SJCRH30 (cell line): Measurements from ENCODE around the gene SCN1A. TPM values are rescaled to one million over a fixed set of nuclear protein-coding genes. Genes with fewer than 3 reads are reported as not detected.
"Not testable (repeated sequence)": the region's sequence is repeated elsewhere in the genome, so short reads cannot be mapped to it uniquely, and the experiment has no call there.

ENCODE experiments used
- DNase-seq, 2 experiments: peaks; one replicate each; pipeline ENCODE4 v3.0.0-alpha.2; 2015 to 2020
- H3K27ac ChIP-seq: fragments of 250-450 bp; sonication (Bioruptor Pico); 2 replicates; pipeline ENCODE4 v1.5.1; 2020; ENCODE audit warnings: mild to moderate bottlenecking, moderate library complexity
- H3K27me3 ChIP-seq: fragments of 250-450 bp; sonication (Bioruptor Pico); 2 replicates; pipeline ENCODE4 v1.5.1; 2020; ENCODE audit warnings: mild to moderate bottlenecking, moderate library complexity
- H3K36me3 ChIP-seq: fragments of 250-450 bp; sonication (Bioruptor Pico); 2 replicates; pipeline ENCODE4 v1.5.1; 2020; ENCODE audit warnings: mild to moderate bottlenecking, moderate library complexity
- H3K4me1 ChIP-seq: fragments of 250-450 bp; sonication (Bioruptor Pico); 2 replicates; pipeline ENCODE4 v1.5.1; 2020; ENCODE audit warnings: mild to moderate bottlenecking, moderate library complexity
- H3K4me3 ChIP-seq: fragments of 250-450 bp; sonication (Bioruptor Pico); 2 replicates; pipeline ENCODE4 v1.5.1; 2020; ENCODE audit warnings: mild to moderate bottlenecking, moderate library complexity
- H3K9me3 ChIP-seq: fragments of 250-450 bp; sonication (Bioruptor Pico); replicated peaks from 2 replicates; pipeline ENCODE4 v1.5.1; 2020; ENCODE audit warnings: mild to moderate bottlenecking, moderate library complexity
- total RNA-seq: library from RNA; depleted of rRNA; stranded (reverse); fragments of >200 nt; shearing (Covaris generic); gene quantifications from 2 replicates; pipeline ENCODE4 v1.2.3, GENCODE V29; 2014

Gene SCN1A
- total RNA-seq, 1 experiment from 2014 or later = not detected

GRCh38 chr2:166117491-166117890 lies 10.3 kb downstream of the SCN1A start:
- Histone ChIP-seq H3K4me1 (no peaks in the 10 kb centered on the region), H3K4me3 (no peak overlapping the region), H3K27ac (no peak overlapping the region), H3K9me3 (no peaks in the 10 kb centered on the region), H3K36me3 (no peaks in the 10 kb centered on the region), H3K27me3 (no peaks in the 10 kb centered on the region)
- DNase-seq = no peak

GRCh38 chr2:166115589-166115988 lies 12.2 kb downstream of the SCN1A start:
- no peaks in the 10 kb centered on the region for H3K36me3 ChIP-seq
- no peak overlapping the region for H3K27ac ChIP-seq
- no peaks in the 10 kb centered on the region for H3K9me3 ChIP-seq
- no peak overlapping the region for H3K4me3 ChIP-seq
- H3K27me3 ChIP-seq = no peaks in the 10 kb centered on the region
- DNase-seq = no peak
- H3K4me1 ChIP-seq = no peaks in the 10 kb centered on the region

GRCh38 chr2:166112193-166112605 lies 15.6 kb downstream of the SCN1A start:
- no peaks in the 10 kb centered on the region for H3K9me3 ChIP-seq
- H3K4me3 ChIP-seq = no peak overlapping the region
- no peaks in the 10 kb centered on the region for H3K27me3 ChIP-seq
- no peak for DNase-seq
- no peaks in the 10 kb centered on the region for H3K4me1 ChIP-seq
- H3K36me3 ChIP-seq = no peaks in the 10 kb centered on the region
- no peak overlapping the region for H3K27ac ChIP-seq

- H3K27me3 ChIP-seq = no peaks in the 10 kb centered on the region
- H3K4me3 ChIP-seq = no peak overlapping the region
- no peaks in the 10 kb centered on the region for H3K9me3 ChIP-seq
- peak; percentile 9 to 67 for DNase-seq
- no peak overlapping the region for H3K27ac ChIP-seq
- no peaks in the 10 kb centered on the region for H3K4me1 ChIP-seq
- no peaks in the 10 kb centered on the region for H3K36me3 ChIP-seq
Observed at GRCh38 chr2:166106431-166107015, 21.3 kb downstream of the SCN1A start.

GRCh38 chr2:166104773-166105172 lies 23.0 kb downstream of the SCN1A start:
- DNase-seq = no peak
- Histone ChIP-seq H3K9me3 (no peaks in the 10 kb centered on the region), H3K27me3 (no peaks in the 10 kb centered on the region), H3K27ac (no peak overlapping the region), H3K4me3 (no peak overlapping the region), H3K36me3 (no peaks in the 10 kb centered on the region), H3K4me1 (no peaks in the 10 kb centered on the region)

- H3K27me3 ChIP-seq = no peaks in the 10 kb centered on the region
- H3K9me3 ChIP-seq = no peaks in the 10 kb centered on the region
- H3K36me3 ChIP-seq = no peaks in the 10 kb centered on the region
- DNase-seq = no peak
- H3K27ac ChIP-seq = no peak overlapping the region
- H3K4me1 ChIP-seq = no peaks in the 10 kb centered on the region
- no peak overlapping the region for H3K4me3 ChIP-seq
Observed at GRCh38 chr2:166104084-166104483, 23.7 kb downstream of the SCN1A start.

- H3K27me3 ChIP-seq, H3K27ac ChIP-seq, H3K4me3 ChIP-seq, DNase-seq, H3K36me3 ChIP-seq, H3K4me1 ChIP-seq, H3K9me3 ChIP-seq: not testable (repeated sequence)
Observed at GRCh38 chr2:166103277-166103676, 24.5 kb downstream of the SCN1A start.

DNA sequence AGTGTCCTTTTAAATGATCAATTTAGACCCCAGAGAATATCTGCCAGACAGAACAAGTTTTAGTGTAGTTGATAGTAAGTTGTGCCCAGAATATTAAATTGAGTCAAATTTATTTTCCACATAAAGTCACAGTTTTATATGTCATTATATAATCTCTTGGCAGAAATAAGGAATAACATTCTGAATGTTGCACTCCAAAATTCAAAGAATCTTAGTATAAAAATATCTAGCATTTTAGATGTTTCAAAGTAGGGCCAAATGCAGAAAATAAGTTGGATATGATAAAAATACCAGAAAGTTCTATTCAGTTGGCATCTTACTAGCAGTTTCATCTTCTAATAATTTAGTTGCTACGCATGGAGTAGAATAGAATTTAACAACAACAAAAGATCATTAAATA lies 33.5 kb downstream of the SCN1A start:
- no peaks in the 10 kb centered on the region for H3K9me3 ChIP-seq
- H3K36me3 ChIP-seq = no peaks in the 10 kb centered on the region
- no peak for DNase-seq
- H3K4me3 ChIP-seq = no peak overlapping the region
- no peaks in the 10 kb centered on the region for H3K4me1 ChIP-seq
- H3K27ac ChIP-seq = no peak overlapping the region
- no peaks in the 10 kb centered on the region for H3K27me3 ChIP-seq

- DNase-seq = no peak
- Histone ChIP-seq H3K4me1 (no peaks in the 10 kb centered on the region), H3K36me3 (no peaks in the 10 kb centered on the region), H3K27ac (no peak overlapping the region), H3K9me3 (no peaks in the 10 kb centered on the region), H3K27me3 (no peaks in the 10 kb centered on the region), H3K4me3 (no peak overlapping the region)
Observed at GRCh38 chr2:166092889-166093288, 34.9 kb downstream of the SCN1A start.

DNA sequence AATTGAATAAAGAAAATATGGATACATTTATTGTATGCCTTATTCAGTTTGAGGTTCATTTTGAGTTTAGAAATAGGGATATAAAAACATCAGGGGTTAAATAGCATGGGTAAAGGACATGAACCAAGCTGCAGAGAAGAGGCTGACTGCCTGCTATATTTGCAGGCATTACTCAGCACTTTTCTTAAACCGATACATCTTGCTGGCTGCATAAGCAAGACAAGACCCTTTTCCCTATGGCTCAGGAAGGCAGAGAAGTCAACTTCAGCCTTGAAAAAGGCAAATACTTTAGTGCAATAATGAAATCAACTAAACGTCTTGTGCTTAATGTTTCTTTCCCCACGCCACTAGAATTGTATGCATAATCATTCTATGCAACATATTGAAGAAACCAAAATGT lies 36.4 kb downstream of the SCN1A start:
- Histone ChIP-seq H3K36me3 (no peaks in the 10 kb centered on the region), H3K27ac (no peak overlapping the region), H3K27me3 (no peaks in the 10 kb centered on the region), H3K4me1 (peaks cover 5% of the 10 kb centered on the region), H3K4me3 (no peak overlapping the region), H3K9me3 (no peaks in the 10 kb centered on the region)
- no peak for DNase-seq

DNA sequence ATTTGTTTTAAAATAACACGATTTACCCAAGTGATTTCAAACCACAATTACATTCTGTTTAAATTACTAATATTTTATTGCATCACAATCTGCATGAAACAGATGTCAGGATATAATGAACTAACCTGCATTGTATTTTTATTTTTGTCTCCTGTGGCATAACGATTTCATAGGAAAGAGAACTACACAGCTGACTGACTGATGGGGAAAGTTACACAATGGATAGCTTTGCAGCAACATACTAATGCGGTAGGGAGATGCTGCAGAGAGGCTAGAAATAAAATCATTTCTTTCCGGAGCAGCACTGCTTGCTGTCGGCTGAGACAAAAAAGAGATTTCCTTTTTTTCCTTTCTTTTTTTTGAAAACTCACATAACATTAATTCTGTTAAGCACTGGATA lies 36.9 kb downstream of the SCN1A start:
- H3K4me3 ChIP-seq = no peak overlapping the region
- H3K9me3 ChIP-seq = no peaks in the 10 kb centered on the region
- no peak for DNase-seq
- H3K4me1 ChIP-seq = peaks cover 10% of the 10 kb centered on the region
- no peaks in the 10 kb centered on the region for H3K36me3 ChIP-seq
- H3K27ac ChIP-seq = no peak overlapping the region
- H3K27me3 ChIP-seq = no peaks in the 10 kb centered on the region

- Histone ChIP-seq H3K36me3 (no peaks in the 10 kb centered on the region), H3K27ac (no peak overlapping the region), H3K4me3 (no peak overlapping the region), H3K27me3 (no peaks in the 10 kb centered on the region), H3K9me3 (no peaks in the 10 kb centered on the region), H3K4me1 (peaks cover 16% of the 10 kb centered on the region)
- no peak for DNase-seq
Observed at GRCh38 chr2:166090346-166090745, 37.5 kb downstream of the SCN1A start.

DNA sequence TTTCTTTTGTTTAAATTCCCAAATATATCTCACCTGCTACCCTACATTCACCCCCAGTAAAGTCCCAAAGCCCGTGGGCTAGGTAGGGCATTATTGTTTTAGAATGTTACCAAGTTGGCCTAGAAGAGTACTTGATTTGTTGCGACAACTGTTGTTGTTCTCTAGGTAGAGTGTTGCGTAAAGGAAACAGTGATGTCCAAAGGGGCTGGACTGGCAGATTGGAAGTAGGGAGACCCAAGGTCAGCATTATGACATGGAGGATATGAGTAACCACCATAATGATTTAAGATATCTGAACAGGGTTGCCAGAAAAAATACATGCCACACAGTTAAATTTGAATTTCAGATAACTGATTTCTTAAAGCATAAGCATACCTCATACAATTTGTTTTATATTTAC lies 39.2 kb downstream of the SCN1A start:
- Histone ChIP-seq H3K4me1 (peaks cover 23% of the 10 kb centered on the region), H3K9me3 (no peaks in the 10 kb centered on the region), H3K4me3 (no peak overlapping the region), H3K27me3 (no peaks in the 10 kb centered on the region), H3K36me3 (no peaks in the 10 kb centered on the region), H3K27ac (no peak overlapping the region)
- no peak for DNase-seq

DNA sequence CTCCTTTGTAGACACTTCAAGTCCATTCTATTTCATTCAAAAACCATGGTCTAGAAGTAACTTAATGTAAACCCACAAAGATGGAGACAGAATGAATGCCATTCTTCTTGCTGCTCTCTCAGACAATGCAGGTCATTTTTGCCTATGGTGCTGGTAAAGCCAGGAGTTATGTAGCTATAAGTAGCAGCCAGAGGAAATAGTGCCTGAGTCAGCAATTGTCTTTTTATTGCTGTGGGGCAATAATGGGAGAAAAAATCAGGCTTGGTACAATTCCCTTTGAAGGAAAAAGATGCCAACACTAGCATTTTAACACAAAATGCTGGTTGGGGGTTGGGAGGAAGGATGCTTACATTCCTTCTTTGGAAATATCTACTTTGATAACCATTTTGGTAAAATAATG lies 43.5 kb downstream of the SCN1A start:
- Histone ChIP-seq H3K27ac (no peak overlapping the region), H3K27me3 (no peaks in the 10 kb centered on the region), H3K36me3 (no peaks in the 10 kb centered on the region), H3K4me3 (no peak overlapping the region), H3K9me3 (no peaks in the 10 kb centered on the region), H3K4me1 (peaks cover 28% of the 10 kb centered on the region)
- no peak for DNase-seq

GRCh38 chr2:166082736-166083135 lies 45.1 kb downstream of the SCN1A start:
- DNase-seq = no peak
- H3K9me3 ChIP-seq = no peaks in the 10 kb centered on the region
- no peaks in the 10 kb centered on the region for H3K27me3 ChIP-seq
- H3K4me3 ChIP-seq = no peak overlapping the region
- peaks cover 28% of the 10 kb centered on the region for H3K4me1 ChIP-seq
- H3K27ac ChIP-seq = no peak overlapping the region
- H3K36me3 ChIP-seq = no peaks in the 10 kb centered on the region

DNA sequence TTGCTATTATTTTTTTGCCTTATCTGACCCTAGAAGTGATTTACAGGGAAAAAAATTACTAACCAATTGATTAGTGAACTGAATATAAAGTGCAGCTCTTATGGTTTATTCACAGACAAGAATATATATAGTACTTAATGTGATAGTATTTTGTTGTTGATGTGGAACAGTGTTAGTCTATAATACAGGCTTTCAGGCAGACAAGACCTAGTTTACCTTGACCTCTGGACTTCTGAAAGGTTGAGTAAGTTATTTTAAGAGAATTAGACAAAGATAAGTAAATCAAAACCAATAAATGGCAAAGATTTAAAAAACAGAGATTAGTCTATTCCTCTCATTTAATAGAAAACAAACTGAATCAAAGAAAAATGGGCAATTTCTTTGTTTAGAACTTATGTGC lies 46.0 kb downstream of the SCN1A start:
- Histone ChIP-seq H3K27me3 (no peaks in the 10 kb centered on the region), H3K27ac (no peak overlapping the region), H3K4me1 (peaks cover 28% of the 10 kb centered on the region), H3K9me3 (no peaks in the 10 kb centered on the region), H3K4me3 (no peak overlapping the region), H3K36me3 (no peaks in the 10 kb centered on the region)
- no peak for DNase-seq
